Right renal cortex interstitium (tissue), 3 donors: ENCODE results near the gene CLEC16A. TPM values are rescaled to one million over a fixed set of nuclear protein-coding genes. Genes with fewer than 3 reads are reported as not detected.
"Not testable (repeated sequence)": the region's sequence is repeated elsewhere in the genome, so short reads cannot be mapped to it uniquely, and the experiment has no call there.

Source experiments
- DNase-seq, 3 donors: peaks; one replicate each; pipeline ENCODE4 v3.0.0-alpha.2; 2013; ENCODE audit warnings: low read depth in 3 of 3, low spot score in 2 of 3
- polyA plus RNA-seq, 3 donors: library from polyadenylated mRNA; unstranded; fragments of 120-200 nt; gene quantifications; one replicate each; pipeline ENCODE4 v1.2.1, GENCODE V29; 2013; ENCODE audit not compliant: insufficient read length in 3 of 3

CLEC16A gene
- polyA plus RNA-seq, 3 donors: 22.1 to 26.3 (median 23.3) TPM

GRCh38 chr16:11092788-11093571 lies 148.6 kb downstream of the CLEC16A start:
- no peak for DNase-seq

- DNase-seq: no peak
Measured at GRCh38 chr16:11093572-11094074, 149.3 kb downstream of the CLEC16A start.

- no peak for DNase-seq
Measured at GRCh38 chr16:11094075-11094856, 149.9 kb downstream of the CLEC16A start.

- DNase-seq: no peak
Measured at GRCh38 chr16:11094857-11095565, 150.6 kb downstream of the CLEC16A start.

GRCh38 chr16:11095935-11096334 lies 151.6 kb downstream of the CLEC16A start:
- DNase-seq: no peak

- no peak for DNase-seq
Measured at GRCh38 chr16:11097094-11097786, 152.9 kb downstream of the CLEC16A start.

GRCh38 chr16:11097787-11098167 lies 153.4 kb downstream of the CLEC16A start:
- DNase-seq: no peak

GRCh38 chr16:11098601-11099390 lies 154.4 kb downstream of the CLEC16A start:
- no peak for DNase-seq

GRCh38 chr16:11099672-11100205 lies 155.4 kb downstream of the CLEC16A start:
- no peak for DNase-seq

- no peak for DNase-seq
Measured at GRCh38 chr16:11100239-11100750, 155.9 kb downstream of the CLEC16A start.

- DNase-seq: no peak
Measured at GRCh38 chr16:11101283-11101682, 156.9 kb downstream of the CLEC16A start.

GRCh38 chr16:11101695-11102522 lies 157.5 kb downstream of the CLEC16A start:
- DNase-seq: no peak

GRCh38 chr16:11102523-11102898 lies 158.1 kb downstream of the CLEC16A start:
- DNase-seq: no peak

- not testable (repeated sequence) for DNase-seq
Measured at GRCh38 chr16:11103301-11103700, 158.9 kb downstream of the CLEC16A start.

- DNase-seq: no peak
Measured at GRCh38 chr16:11104168-11105037, 160.0 kb downstream of the CLEC16A start.

- DNase-seq: no peak
Measured at GRCh38 chr16:11105038-11105903, 160.9 kb downstream of the CLEC16A start.
